ENCODE results near the gene EIF2A. TPM values are rescaled to one million over a fixed set of nuclear protein-coding genes. Genes with fewer than 3 reads are reported as not detected.

EIF2A gene
- total and polyA plus RNA-seq, 2 of the 13 experiments (the other 11 are each of a cell fraction or from before 2014, with no cell fraction given) = 124 to 139 TPM

GRCh38 chr3:150589759-150590158 is 43.2 kb downstream of the EIF2A start:
- peaks cover 0 to 16% of the 10 kb centered on the region in 2 experiments; a peak in 3 of 5 replicates for H3K36me3 ChIP-seq (replicated peaks in 1 of 2; ENCODE audit: control insufficient read depth in 1 of 2, insufficient read depth in 2 of 2, low read length in 2 of 2)
- H2AFZ ChIP-seq (ENCODE audit: low read length) = no peak overlapping the region
- ChIA-PET CTCF (ENCODE audit: low intra/inter-chr PET ratio, low total read pairs) (no interaction called here), POLR2A (interaction anchor here (1.4 kb wide), 1 partner anchor 13 kb away, joined by 4 read pairs; the partner anchor contains the start of gene SELENOT)
- in situ Hi-C loops (cut with HindIII; ENCODE audit: extremely low pct_ligation_motif_present, low pct_unique_long_range_greater_than_20kb) (no loop called here), intact Hi-C loops (cut with micrococcal nuclease; ENCODE audit: unreplicated experiment) (loop anchor here (5.0 kb wide), 1 partner anchor 278 kb away; no protein-coding TSS in a partner anchor)
- H3K9ac ChIP-seq (ENCODE audit: insufficient read depth, low read depth, low read length) = no peak overlapping the region
- no peak overlapping the region for H3K4me3 ChIP-seq (replicated peaks in 1 of 3; ENCODE audit: insufficient read depth in 1 of 3, low read depth in 2 of 3, low read length in 3 of 3)
- FAIRE-seq (no peak), ATAC-seq (peak; percentile 16; the same call in 1 of the 3 replicates), DNase-seq (ENCODE audit: low spot score) (no peak)
- peaks cover 2% of the 10 kb centered on the region for H3K79me2 ChIP-seq (ENCODE audit: insufficient read depth, low read length)
- no peak overlapping the region for H3K27ac ChIP-seq (ENCODE audit: extremely low read length, insufficient read depth, low read length)
- H3K4me1 ChIP-seq (ENCODE audit: insufficient read depth, low read length) = no peaks in the 10 kb centered on the region
- no peaks in the 10 kb centered on the region for H3K27me3 ChIP-seq (ENCODE audit: control insufficient read depth in 1 of 2, insufficient read depth in 2 of 2, low read length in 2 of 2)
- no peak overlapping the region for H3K4me2 ChIP-seq (ENCODE audit: low read depth, low read length)
- 79% methylated on average over 5 of the region's 6 CpGs for WGBS (ENCODE audit: low lambda C conversion rate)
- BruUV-seq (replicated peaks) = no TSS peak
- TF ChIP-seq ZNF367 (CRISPR knock-in tag; IDR thresholded peaks at IDR 0.05; ENCODE audit: borderline replicate concordance) = no peak
- TF ChIP-seq RFX5 (IDR thresholded peaks at IDR 0.05; ENCODE audit: low read depth, low read length) = peak; percentile 59; the same call in 1 of the 2 replicates
- TF ChIP-seq JUN (CRISPR knock-in tag; IDR thresholded peaks at IDR 0.05) = no peak
- H3K9me3 ChIP-seq (ENCODE audit: low read length) = no peaks in the 10 kb centered on the region
- no peaks in the 10 kb centered on the region for H4K20me1 ChIP-seq (ENCODE audit: insufficient read depth, low read length)

- no peak for FAIRE-seq
- POLR2A ChIA-PET = interaction anchor here (2.1 kb wide), 1 partner anchor 9 kb away, joined by 9 read pairs; the partner anchor contains the start of gene SELENOT
- peaks cover 2% of the 10 kb centered on the region for H3K79me2 ChIP-seq (ENCODE audit: insufficient read depth, low read length)
- H3K4me3 ChIP-seq (replicated peaks in 1 of 3; ENCODE audit: insufficient read depth in 1 of 3, low read depth in 2 of 3, low read length in 3 of 3) = no peak overlapping the region
- no peak overlapping the region for H3K4me2 ChIP-seq (ENCODE audit: low read depth, low read length)
- no peak overlapping the region for H3K9ac ChIP-seq (ENCODE audit: insufficient read depth, low read depth, low read length)
- WGBS (ENCODE audit: low lambda C conversion rate) = 81% methylated on average over 4 of the region's 4 CpGs
- no peaks in the 10 kb centered on the region for H3K9me3 ChIP-seq (ENCODE audit: low read length)
- BruUV-seq (replicated peaks) = no TSS peak
- H3K4me1 ChIP-seq (ENCODE audit: insufficient read depth, low read length) = peaks cover 5% of the 10 kb centered on the region; the same call in 1 of the 2 replicates
- no peak overlapping the region for H2AFZ ChIP-seq (ENCODE audit: low read length)
- no peak overlapping the region for H3K27ac ChIP-seq (ENCODE audit: extremely low read length, insufficient read depth, low read length)
- intact Hi-C loops (cut with micrococcal nuclease; ENCODE audit: unreplicated experiment) = loop anchor here (5.0 kb wide), 1 partner anchor 273 kb away; no protein-coding TSS in a partner anchor
- no peaks in the 10 kb centered on the region for H4K20me1 ChIP-seq (ENCODE audit: insufficient read depth, low read length)
- no peak for ATAC-seq
- CTCF ChIA-PET (ENCODE audit: low intra/inter-chr PET ratio, low total read pairs) = no interaction called here
- H3K27me3 ChIP-seq (ENCODE audit: control insufficient read depth in 1 of 2, insufficient read depth in 2 of 2, low read length in 2 of 2) = no peaks in the 10 kb centered on the region
- peaks cover 0 to 2% of the 10 kb centered on the region in 2 experiments; a peak in 2 of 5 replicates for H3K36me3 ChIP-seq (replicated peaks in 1 of 2; ENCODE audit: control insufficient read depth in 1 of 2, insufficient read depth in 2 of 2, low read length in 2 of 2)
- in situ Hi-C loops (cut with HindIII; ENCODE audit: extremely low pct_ligation_motif_present, low pct_unique_long_range_greater_than_20kb) = no loop called here
- DNase-seq (ENCODE audit: low spot score) = no peak
- TF ChIP-seq, protein P1, sequence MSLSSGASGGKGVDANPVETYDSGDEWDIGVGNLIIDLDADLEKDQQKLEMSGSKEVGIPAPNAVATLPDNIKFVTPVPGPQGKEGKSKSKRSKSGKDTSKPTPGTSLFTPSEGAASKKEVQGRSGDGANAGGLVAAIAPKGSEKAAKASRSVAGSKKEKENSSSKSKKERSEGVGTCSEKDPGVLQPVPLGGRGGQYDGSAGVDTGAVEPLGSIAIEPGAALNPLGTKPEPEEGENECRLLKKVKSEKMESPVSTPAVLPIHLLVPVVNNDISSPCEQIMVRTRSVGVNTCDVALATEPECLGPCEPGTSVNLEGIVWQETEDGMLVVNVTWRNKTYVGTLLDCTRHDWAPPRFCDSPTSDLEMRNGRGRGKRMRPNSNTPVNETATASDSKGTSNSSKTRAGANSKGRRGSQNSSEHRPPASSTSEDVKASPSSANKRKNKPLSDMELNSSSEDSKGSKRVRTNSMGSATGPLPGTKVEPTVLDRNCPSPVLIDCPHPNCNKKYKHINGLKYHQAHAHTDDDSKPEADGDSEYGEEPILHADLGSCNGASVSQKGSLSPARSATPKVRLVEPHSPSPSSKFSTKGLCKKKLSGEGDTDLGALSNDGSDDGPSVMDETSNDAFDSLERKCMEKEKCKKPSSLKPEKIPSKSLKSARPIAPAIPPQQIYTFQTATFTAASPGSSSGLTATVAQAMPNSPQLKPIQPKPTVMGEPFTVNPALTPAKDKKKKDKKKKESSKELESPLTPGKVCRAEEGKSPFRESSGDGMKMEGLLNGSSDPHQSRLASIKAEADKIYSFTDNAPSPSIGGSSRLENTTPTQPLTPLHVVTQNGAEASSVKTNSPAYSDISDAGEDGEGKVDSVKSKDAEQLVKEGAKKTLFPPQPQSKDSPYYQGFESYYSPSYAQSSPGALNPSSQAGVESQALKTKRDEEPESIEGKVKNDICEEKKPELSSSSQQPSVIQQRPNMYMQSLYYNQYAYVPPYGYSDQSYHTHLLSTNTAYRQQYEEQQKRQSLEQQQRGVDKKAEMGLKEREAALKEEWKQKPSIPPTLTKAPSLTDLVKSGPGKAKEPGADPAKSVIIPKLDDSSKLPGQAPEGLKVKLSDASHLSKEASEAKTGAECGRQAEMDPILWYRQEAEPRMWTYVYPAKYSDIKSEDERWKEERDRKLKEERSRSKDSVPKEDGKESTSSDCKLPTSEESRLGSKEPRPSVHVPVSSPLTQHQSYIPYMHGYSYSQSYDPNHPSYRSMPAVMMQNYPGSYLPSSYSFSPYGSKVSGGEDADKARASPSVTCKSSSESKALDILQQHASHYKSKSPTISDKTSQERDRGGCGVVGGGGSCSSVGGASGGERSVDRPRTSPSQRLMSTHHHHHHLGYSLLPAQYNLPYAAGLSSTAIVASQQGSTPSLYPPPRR (CRISPR knock-in tag; IDR thresholded peaks at IDR 0.05; ENCODE audit: borderline replicate concordance) = no peak
- TF ChIP-seq ZNF605 (CRISPR knock-in tag; IDR thresholded peaks at IDR 0.05) (no peak), MIXL1 (CRISPR knock-in tag; IDR thresholded peaks at IDR 0.05) (no peak), KDM2A (CRISPR knock-in tag; IDR thresholded peaks at IDR 0.05; ENCODE audit: borderline replicate concordance, low read depth) (no peak), RCOR2 (CRISPR knock-in tag; IDR thresholded peaks at IDR 0.05) (no peak), KMT2A (CRISPR knock-in tag; IDR thresholded peaks at IDR 0.05) (no peak), HNRNPH1 (optimal IDR thresholded peaks at IDR 0.05; ENCODE audit: low read depth, low read length) (no peak), JARID2 (CRISPR knock-in tag; IDR thresholded peaks at IDR 0.05; ENCODE audit: insufficient replicate concordance) (no peak), HMG20A (CRISPR knock-in tag; IDR thresholded peaks at IDR 0.05; ENCODE audit: borderline replicate concordance) (no peak), MAF1 (CRISPR knock-in tag; IDR thresholded peaks at IDR 0.05; ENCODE audit: borderline replicate concordance) (no peak), GATAD2A (CRISPR knock-in tag; IDR thresholded peaks at IDR 0.05) (no peak), ZNF343 (CRISPR knock-in tag; IDR thresholded peaks at IDR 0.05) (no peak)
Observed at GRCh38 chr3:150594150-150594549, 47.6 kb downstream of the EIF2A start.
